AG08396 (cell line): Measurements from ENCODE around the gene PEAK1.

Experiments
- DNase-seq: peaks from one replicate; pipeline ENCODE4 v3.0.0; 2012; ENCODE audit warnings: low spot score, mixed read lengths

PEAK1 gene

GRCh38 chr15:77123854-77124253, 296.1 kb downstream of the PEAK1 start:
- no peak for DNase-seq

DNA sequence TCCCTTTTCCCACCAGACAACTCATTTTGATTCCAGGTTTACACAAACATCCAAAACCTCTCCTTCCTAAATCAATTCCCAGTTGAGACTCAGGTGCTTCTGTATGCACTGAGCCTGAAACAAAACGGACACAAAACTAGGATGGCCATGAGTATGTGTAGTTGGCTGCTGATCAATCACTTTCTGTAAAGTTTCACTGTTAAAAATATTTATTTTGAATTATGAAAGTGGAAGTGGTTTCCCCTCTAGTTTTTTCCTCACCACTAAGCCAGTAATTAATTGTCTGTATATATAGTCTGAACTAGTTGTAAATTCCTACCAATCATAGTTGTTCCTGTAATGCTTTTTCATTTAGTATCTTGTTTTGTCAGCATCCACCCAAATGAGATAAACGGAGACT, 297.3 kb downstream of the PEAK1 start:
- DNase-seq, result no peak

DNA sequence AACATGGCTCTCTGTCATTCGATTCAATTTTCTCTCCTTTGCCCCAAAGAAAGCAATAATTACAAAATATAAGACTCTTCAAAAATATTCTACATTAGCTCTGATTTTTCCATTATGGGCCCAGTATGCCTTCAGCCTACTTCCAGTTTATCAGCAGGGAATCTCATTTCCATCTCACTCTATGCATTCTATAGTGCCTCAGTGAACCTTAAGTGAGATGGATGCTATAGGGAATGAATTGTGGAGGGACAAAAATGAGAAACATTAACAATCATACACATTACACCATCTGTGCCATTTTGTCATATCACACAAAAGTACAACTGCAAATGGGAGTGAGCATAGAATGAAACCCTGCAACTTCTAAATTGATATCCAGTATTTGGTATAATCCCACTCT, 298.3 kb downstream of the PEAK1 start:
- no peak for DNase-seq

DNA sequence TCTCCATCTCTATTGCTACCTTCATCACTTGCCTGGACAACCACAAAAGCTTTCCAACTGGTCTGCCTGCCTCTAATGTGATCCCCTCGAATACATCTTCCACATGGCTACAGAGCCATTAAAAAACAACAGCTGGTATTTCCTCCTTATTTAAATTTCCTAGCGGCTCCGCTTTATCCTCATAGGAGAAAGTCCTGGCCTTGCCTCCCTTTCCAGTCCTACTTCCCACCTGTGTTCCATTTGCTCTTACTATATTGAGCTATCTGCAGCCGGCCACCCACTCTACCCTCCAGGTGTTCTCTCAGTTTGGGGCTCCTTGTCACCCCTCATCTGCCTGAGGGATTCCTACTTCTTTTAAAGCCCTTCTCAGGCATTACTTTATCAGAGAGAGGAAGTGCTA, 299.3 kb downstream of the PEAK1 start:
- DNase-seq, result no peak

GRCh38 chr15:77119446-77119845, 300.5 kb downstream of the PEAK1 start:
- no peak for DNase-seq

DNA sequence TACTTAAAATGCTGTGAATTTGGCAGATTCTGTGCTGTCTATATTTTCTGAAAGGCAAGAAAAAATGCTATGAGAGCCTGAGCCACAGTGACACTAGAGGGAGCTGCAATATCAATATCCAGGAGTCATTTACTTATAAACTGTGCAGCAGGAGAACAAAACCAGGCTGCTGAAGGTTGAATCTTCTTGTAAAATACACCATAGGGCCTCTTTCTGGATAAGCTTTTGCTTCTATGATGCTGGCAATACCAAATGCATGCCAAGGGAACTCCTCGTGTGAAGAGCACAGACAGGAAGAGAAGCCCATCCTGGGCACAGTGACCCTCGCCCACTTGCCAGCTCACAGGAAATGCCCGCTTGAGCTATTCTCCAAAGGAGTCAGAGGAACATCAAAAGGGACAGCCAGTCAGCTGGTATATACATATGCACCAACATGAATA, 301.0 kb downstream of the PEAK1 start:
- DNase-seq, result peak; percentile 57

- no peak for DNase-seq
Measured at GRCh38 chr15:77115179-77115578, 304.7 kb downstream of the PEAK1 start.

GRCh38 chr15:77112838-77113504, 306.9 kb downstream of the PEAK1 start:
- DNase-seq, result no peak

- no peak for DNase-seq
Measured at GRCh38 chr15:77111789-77112188, 308.1 kb downstream of the PEAK1 start.

DNA sequence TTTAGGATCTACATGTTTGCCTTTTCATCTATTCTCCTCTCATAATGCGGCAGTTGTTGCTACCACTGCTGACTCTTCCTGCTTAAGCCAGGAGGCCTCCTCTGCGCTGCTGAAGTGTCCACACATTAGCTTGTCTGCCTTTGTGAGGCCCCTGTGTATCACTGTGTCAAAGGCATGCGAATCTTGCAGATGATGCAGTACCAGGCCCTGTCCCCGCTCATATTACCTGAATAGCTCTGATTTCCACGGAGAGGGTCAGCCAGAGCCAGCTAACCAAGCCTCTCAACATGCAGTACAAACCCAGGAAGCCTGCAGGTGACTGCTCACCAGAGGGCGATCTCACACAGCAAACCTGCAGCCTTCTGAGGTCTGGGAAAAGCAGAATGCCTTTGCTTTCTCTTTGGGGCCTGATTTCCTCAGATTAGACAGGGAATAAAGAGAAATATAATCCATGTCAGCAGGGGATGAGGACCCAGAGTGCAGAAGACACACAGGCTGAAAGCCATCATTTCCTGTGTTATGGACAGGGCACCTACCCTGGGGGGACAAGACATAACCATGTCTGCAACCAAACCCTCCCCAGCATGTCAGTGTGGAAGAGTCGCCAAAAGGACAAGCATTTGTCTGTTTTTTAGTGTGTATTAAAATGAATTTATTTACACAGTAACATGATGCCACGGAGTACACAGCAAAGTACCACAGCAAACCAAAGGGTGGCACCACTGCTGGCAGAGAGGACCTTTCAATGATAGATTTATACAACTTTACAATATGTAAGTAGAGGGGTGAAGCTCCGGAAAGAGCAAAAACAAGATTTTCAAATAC, 312.2 kb downstream of the PEAK1 start:
- peak; percentile 61 for DNase-seq

GRCh38 chr15:77107068-77107467, 312.8 kb downstream of the PEAK1 start:
- no peak for DNase-seq

GRCh38 chr15:77104155-77104554, 315.7 kb downstream of the PEAK1 start:
- DNase-seq, result no peak

GRCh38 chr15:77099741-77100463, 320.0 kb downstream of the PEAK1 start:
- no peak for DNase-seq

- no peak for DNase-seq
Measured at GRCh38 chr15:77098572-77098971, 321.3 kb downstream of the PEAK1 start.

GRCh38 chr15:77097921-77098320, 322.0 kb downstream of the PEAK1 start:
- DNase-seq, result no peak

GRCh38 chr15:77097248-77097721, 322.6 kb downstream of the PEAK1 start:
- no peak for DNase-seq

DNA sequence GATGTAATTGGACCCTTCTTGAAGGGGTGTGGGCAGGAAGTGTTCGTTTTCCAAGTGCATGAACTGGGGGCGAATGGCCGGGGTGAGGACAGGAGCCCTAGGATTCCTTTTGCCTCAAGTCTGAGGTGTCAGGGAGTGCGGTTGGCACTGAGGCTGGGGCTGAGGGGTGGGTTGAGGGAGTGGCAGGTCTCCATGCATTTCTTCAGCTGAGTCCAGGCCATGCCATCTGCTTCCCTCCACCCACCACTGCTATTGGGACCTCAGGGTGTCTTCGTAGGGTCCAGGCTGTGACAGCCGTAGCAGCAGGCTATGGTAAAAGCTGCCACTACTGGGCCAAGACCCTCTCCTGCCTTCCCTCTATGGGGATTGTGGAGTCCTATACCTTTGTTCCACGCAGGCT, 323.4 kb downstream of the PEAK1 start:
- DNase-seq, result no peak

DNA sequence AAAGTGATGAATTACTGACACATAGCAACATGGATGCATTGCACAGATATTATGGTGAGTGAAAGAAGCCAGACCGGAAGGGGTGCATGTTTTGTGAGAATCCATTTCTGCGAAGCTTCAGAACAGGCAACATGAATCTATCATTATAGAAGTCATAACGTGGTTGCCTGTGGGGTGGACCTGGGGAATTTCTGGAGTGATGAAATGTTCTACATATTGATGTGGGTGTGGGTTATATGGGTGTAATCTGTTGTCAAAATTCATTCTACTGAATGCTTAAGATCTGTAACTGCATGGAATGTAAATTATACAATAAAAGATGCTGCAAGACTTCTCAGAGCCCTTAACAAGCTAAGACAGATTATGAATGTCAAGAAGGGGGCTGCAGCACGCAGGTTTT, 323.8 kb downstream of the PEAK1 start:
- no peak for DNase-seq

- DNase-seq, result no peak
Measured at GRCh38 chr15:77094397-77095030, 325.4 kb downstream of the PEAK1 start.

DNA sequence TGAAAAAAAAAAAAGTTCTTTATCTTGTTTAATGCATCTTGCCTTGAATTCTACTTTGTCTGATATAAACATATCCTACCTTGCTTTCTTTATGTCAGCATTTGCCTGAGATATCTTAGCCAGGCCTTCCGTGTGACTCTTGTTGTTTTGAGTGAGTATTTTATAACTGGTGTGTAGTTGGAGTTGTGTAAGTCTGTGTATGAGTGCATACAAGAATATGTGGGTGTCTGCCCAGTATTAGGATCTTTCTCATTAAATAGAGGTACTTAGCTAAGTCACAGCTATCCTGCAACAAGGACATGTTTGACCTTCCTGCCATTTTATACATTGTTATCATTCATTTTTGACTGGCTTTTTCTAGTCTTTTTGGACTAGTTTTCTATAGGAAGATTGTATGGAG, 326.5 kb downstream of the PEAK1 start:
- no peak for DNase-seq

DNA sequence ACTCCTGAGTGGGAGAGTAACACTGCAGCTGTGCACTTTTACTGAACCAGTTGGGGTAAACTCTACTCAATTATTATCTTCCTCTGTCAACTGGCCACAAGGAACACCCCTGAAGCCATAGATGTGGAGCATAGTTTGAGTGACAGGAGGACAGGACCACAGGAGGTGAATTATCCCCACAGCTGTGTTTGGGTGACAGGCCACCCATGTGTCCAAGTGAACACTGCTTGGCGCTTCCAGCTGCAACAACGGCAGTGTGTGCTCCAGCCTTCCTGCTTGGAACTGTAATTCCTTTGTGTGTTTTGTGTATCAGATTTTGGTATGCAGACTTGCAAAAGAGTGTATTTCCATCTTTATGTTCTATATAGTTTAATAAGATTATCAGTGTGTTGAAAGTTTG, 328.8 kb downstream of the PEAK1 start:
- DNase-seq, result no peak

DNA sequence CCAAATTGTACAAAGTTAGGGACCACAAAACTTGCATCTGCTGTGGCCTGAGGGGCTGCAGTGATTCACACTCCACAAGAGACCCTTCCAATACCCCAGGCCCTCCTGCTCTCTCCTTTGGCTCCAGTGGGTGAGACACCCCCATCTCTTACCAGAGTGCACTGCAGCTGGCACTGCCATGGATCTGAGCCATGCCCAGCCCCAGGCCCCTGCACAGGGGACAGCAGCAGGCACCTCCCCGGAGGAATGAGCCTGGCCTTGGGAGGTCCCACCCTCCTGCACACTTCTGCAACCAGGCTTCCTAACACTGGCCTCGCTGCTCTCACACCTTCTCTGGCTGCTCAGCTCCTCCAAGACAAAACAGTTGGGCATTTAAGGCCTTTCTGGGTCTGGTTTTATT, 332.7 kb downstream of the PEAK1 start:
- DNase-seq, result no peak
